Esophagus muscularis mucosa (tissue), 4 donors: Measurements from ENCODE around the gene CYB5A. TPM values are rescaled to one million over a fixed set of nuclear protein-coding genes. Genes with fewer than 3 reads are reported as not detected.

Experiments used
- DNase-seq: peaks from one replicate; pipeline ENCODE4 v3.0.0-alpha.2; 2017; ENCODE audit errors: extremely low spot score
- H3K27ac ChIP-seq, 4 donors: fragments of 200-600 bp; sonication (generic); replicated peaks in 1 of 4; 1 replicate in 3 of 4; 2 replicates in 1 of 4; pipeline ENCODE4 v1.5.1; 2016 to 2019; ENCODE audit warnings: mild to moderate bottlenecking in 1 of 4
- H3K27me3 ChIP-seq, 4 donors: fragments of 200-600 bp; sonication (generic); one replicate each; pipeline versions ENCODE4 v1.5.1 to v1.6.0; 2016 to 2019
- H3K36me3 ChIP-seq, 4 donors: fragments of 200-600 bp; sonication (generic); one replicate each; pipeline ENCODE4 v1.5.1; 2016 to 2019
- H3K4me1 ChIP-seq, 4 donors: fragments of 200-600 bp; sonication (generic); one replicate each; pipeline ENCODE4 v1.5.1; 2016 to 2019
- H3K4me3 ChIP-seq, 4 donors: fragments of 200-600 bp; sonication (generic); 1 replicate in 2 of 4; 2 replicates in 2 of 4; pipeline ENCODE4 v1.5.1; 2016 to 2019; ENCODE audit warnings: mild to moderate bottlenecking in 4 of 4, moderate library complexity in 1 of 4
- H3K9me3 ChIP-seq, 4 donors: fragments of 200-600 bp; sonication (generic); 1 replicate in 3 of 4; 2 replicates in 1 of 4; pipeline ENCODE4 v1.5.1; 2016 to 2019
- CTCF ChIP-seq, 3 experiments: fragments of 200-600 bp in 2 of 3; fragments of 450-650 bp in 1 of 3; sonication (generic) in 2 of 3; IDR thresholded peaks; one replicate each; pipeline ENCODE4 v1.5.1; 2017 to 2019; ENCODE audit warnings: antibody characterized with exemption in 3 of 3, mild to moderate bottlenecking in 2 of 3, moderate library complexity in 1 of 3
- EP300 ChIP-seq: sonication (generic); formaldehyde crosslinking; IDR thresholded peaks from one replicate; pipeline ENCODE4 v1.6.1; 2017; ENCODE audit warnings: antibody characterized with exemption
- POLR2A ChIP-seq: fragments of 450-650 bp; IDR thresholded peaks from one replicate; pipeline ENCODE4 v1.6.1; 2017; ENCODE audit warnings: antibody characterized with exemption, moderate library complexity, mild to moderate bottlenecking, low read depth
- POLR2AphosphoS5 ChIP-seq, 2 donors: sonication (generic); formaldehyde crosslinking; IDR thresholded peaks; one replicate each; pipeline ENCODE4 v1.6.1; 2017; ENCODE audit warnings: antibody characterized with exemption in 2 of 2
- WGBS: methylation state at CpG from one replicate; pipeline ENCODE4 v1.1.5; 2018; 5-methylcytosine and 5-hydroxymethylcytosine counted together
- intact Hi-C: fragments of 100-400 bp; cut with DNase I; formaldehyde crosslinking; loops from one replicate; pipeline ENCODE4 v1.15.1; 2023
- total RNA-seq, 4 donors: library from RNA; depleted of rRNA; stranded (reverse); fragments of >200 nt; gene quantifications; one replicate each; pipeline versions ENCODE4 v1.1.0 to v1.2.1, GENCODE V29; 2016

CYB5A gene
- total RNA-seq, 4 donors from 2014 or later: 77.7 to 99.4 (median 81.5) TPM

GRCh38 chr18:74239567-74239966 is 52.2 kb downstream of the CYB5A start:
- intact Hi-C loops: no loop called here
- TF ChIP-seq POLR2A (no peak), POLR2AphosphoS5 (IDR thresholded peaks at IDR 0.05) (no peak), EP300 (no peak), CTCF (IDR thresholded peaks at IDR 0.05) (no peak)
- WGBS: 88% methylated on average over 1 of the region's 1 CpG
- Histone ChIP-seq H3K36me3 (no peaks in the 10 kb centered on the region), H3K4me3 (no peak overlapping the region), H3K4me1 (peaks cover 0 to 12% (median 10%) of the 10 kb centered on the region in 4 donors), H3K27ac (no peak overlapping the region), H3K9me3 (no peaks in the 10 kb centered on the region), H3K27me3 (no peaks in the 10 kb centered on the region)
- DNase-seq: no peak

DNA sequence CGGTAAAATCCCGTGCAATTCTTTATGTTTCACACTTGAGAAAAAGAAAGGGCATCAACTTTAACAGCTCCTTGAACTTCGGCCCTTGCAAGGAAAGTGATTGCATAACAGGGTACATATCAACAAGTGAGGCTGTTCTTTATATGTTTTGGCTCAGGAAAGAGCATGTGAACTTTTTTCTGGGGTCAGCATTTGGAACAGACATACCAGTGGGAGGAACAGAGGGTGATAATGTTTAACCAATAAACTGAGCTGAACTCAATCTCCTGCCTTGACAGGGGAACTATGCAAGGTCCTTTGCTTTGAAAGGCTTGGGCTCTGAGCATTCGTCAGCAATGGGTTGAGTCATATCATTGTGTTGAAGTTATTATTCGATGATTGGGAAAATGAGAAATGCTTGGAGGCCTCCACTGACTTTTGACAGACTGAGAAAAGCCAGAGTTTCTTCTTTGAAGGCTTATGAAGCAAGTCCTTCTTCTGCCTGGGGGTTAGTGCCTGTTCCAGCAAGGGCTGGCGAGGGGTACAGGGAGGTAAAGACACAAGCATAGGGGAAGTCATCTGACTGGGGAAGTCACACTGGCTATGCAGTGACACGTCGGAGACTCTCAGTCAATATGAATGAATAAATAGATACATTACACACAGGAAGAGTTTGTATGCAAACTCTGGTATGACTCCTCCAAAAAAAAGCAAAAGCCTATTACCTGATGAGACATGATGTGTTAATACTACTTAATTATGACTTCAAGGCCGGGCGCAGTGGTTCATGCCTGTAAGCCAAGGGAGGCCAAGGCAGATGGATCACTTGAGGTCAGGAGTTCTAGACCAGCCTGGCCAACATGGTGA is 57.2 kb downstream of the CYB5A start:
- no peak for DNase-seq
- Histone ChIP-seq H3K9me3 (no peaks in the 10 kb centered on the region), H3K4me3 (no peak overlapping the region), H3K4me1 (peaks cover 0 to 24% (median 20%) of the 10 kb centered on the region in 4 donors), H3K27me3 (no peaks in the 10 kb centered on the region), H3K27ac (peak overlapping the region; percentile 20 to 63 (median 46)), H3K36me3 (no peaks in the 10 kb centered on the region)
- TF ChIP-seq POLR2A (no peak), EP300 (no peak)
- intact Hi-C loops: no loop called here
- WGBS: 53% methylated on average over 10 of the region's 10 CpGs

DNA sequence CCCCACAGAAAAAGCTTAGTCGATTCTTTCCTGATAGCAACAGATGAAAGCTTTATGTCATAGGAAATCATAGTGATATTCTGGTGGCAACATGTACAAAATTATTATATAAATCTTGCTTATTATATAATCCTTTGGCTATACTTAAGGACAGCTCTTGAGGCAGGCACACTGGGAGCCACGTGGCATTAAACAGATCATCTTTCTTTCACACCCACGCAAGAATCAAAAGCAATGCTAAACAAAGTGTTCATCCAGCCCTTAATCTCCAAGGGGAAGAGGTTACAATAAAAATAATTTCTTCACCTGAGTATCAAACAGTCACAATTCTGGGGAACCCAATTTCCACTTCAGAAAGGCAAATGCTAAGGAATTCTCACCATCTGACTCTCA is 57.8 kb downstream of the CYB5A start:
- Histone ChIP-seq H3K27ac (peak overlapping the region in 3 of 4 donors; percentile 38 to 63 (median 55)), H3K36me3 (no peaks in the 10 kb centered on the region), H3K9me3 (no peaks in the 10 kb centered on the region), H3K4me1 (peaks cover 0 to 24% (median 20%) of the 10 kb centered on the region in 4 donors), H3K4me3 (no peak overlapping the region), H3K27me3 (no peaks in the 10 kb centered on the region)
- TF ChIP-seq POLR2A: no peak
- TF ChIP-seq CTCF (IDR thresholded peaks at IDR 0.05): no peak
- no peak for TF ChIP-seq EP300
- TF ChIP-seq POLR2AphosphoS5 (IDR thresholded peaks at IDR 0.05): no peak
- 44% methylated on average over 3 of the region's 3 CpGs for WGBS
- intact Hi-C loops: no loop called here
- DNase-seq: no peak

DNA sequence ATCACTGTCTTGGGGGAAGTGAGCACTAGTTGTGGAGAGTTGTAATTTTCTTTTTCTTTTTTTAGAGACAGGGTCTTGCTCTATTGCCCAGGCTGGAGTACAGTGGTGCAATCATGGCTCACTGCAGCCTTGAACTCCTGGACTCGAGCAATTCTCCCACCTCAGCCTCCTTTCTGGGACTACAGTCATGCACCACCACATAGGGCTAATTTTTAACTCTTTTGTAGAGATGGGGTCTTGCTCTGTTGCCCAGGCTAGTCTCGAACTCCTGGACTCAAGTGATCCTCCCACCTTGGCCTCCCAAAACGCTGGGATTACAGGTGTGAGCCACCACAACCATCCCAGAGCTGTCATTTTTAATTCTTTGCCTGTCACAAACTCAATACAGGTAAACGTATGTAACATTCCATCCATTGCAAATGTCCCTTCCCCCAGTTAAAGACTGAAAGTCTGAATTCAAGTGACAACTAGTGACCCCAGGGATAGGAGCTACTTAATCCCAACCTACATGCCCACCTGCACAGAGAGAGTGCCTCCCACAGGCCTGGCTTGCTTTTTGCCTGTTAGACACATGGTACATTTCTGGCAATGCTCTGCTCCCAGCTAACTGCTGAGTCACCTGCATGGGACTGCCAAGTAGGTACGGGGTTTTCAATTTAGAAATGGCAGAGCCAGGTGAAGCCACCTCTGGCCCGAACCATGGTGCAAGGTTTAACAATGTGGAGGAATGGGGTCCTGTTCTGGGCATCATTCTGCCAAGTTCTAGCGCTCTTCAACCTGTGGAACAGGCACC is 60.6 kb downstream of the CYB5A start:
- TF ChIP-seq POLR2AphosphoS5 (IDR thresholded peaks at IDR 0.05) (no peak), CTCF (IDR thresholded peaks at IDR 0.05) (no peak), POLR2A (no peak), EP300 (no peak)
- H3K4me3 ChIP-seq: no peak overlapping the region
- H3K27me3 ChIP-seq: no peaks in the 10 kb centered on the region
- WGBS: 86% methylated on average over 6 of the region's 7 CpGs
- H3K27ac ChIP-seq: no peak overlapping the region
- H3K9me3 ChIP-seq: no peaks in the 10 kb centered on the region
- no peaks in the 10 kb centered on the region for H3K36me3 ChIP-seq
- no peak for DNase-seq
- H3K4me1 ChIP-seq: peaks cover 0 to 24% (median 20%) of the 10 kb centered on the region in 4 donors
- intact Hi-C loops: no loop called here

GRCh38 chr18:74229891-74230290 is 61.9 kb downstream of the CYB5A start:
- intact Hi-C loops: no loop called here
- Histone ChIP-seq H3K27ac (no peak overlapping the region), H3K27me3 (no peaks in the 10 kb centered on the region), H3K9me3 (no peaks in the 10 kb centered on the region), H3K4me3 (no peak overlapping the region), H3K36me3 (no peaks in the 10 kb centered on the region), H3K4me1 (peaks cover 0 to 15% (median 13%) of the 10 kb centered on the region in 4 donors)
- no peak for DNase-seq
- 88% methylated on average over 10 of the region's 10 CpGs for WGBS
- TF ChIP-seq POLR2AphosphoS5 (IDR thresholded peaks at IDR 0.05): no peak
- TF ChIP-seq POLR2A: no peak
- TF ChIP-seq EP300: no peak
- TF ChIP-seq CTCF (IDR thresholded peaks at IDR 0.05): no peak
